GM20431 (cell line): ENCODE results near the gene FKRP.
"Not testable (repeated sequence)": the region's sequence is repeated elsewhere in the genome, so short reads cannot be mapped to it uniquely, and the experiment has no call there.

Experiments used
- in situ Hi-C: fragments of 300-500 bp; cut with MseI, MboI; formaldehyde crosslinking; loops from one replicate; pipeline ENCODE4 v1.15.0; 2020; ENCODE audit warnings: low sequenced_read_pairs; ENCODE audit not compliant: unreplicated experiment

The FKRP gene

GRCh38 chr19:46745521-46746280, at the start of gene FKRP:
Gene FKRP, plus strand, starts transcription at chr19:46746057. Its CDS starts 9,394 bp downstream, at chr19:46755451.
- in situ Hi-C loops: no loop called here

- in situ Hi-C loops: no loop called here
These were observed 49.0 kb upstream of the FKRP start for GRCh38 chr19:46696866-46697203.

- in situ Hi-C loops: no loop called here
These were observed 48.5 kb upstream of the FKRP start for GRCh38 chr19:46697204-46697960.

GRCh38 chr19:46698395-46699321, 47.2 kb upstream of the FKRP start:
- in situ Hi-C loops: no loop called here

- in situ Hi-C loops: no loop called here
These were observed 45.2 kb upstream of the FKRP start for GRCh38 chr19:46700704-46701103.

GRCh38 chr19:46704379-46705076, 41.3 kb upstream of the FKRP start:
- in situ Hi-C loops: no loop called here

- in situ Hi-C loops: no loop called here
These were observed 35.2 kb upstream of the FKRP start for GRCh38 chr19:46710687-46711086.

GRCh38 chr19:46712768-46713338, 33.0 kb upstream of the FKRP start:
- in situ Hi-C loops: not testable (repeated sequence)

GRCh38 chr19:46713781-46714443, 31.9 kb upstream of the FKRP start:
- in situ Hi-C loops: no loop called here

- in situ Hi-C loops: no loop called here
These were observed 31.3 kb upstream of the FKRP start for GRCh38 chr19:46714444-46715106.

GRCh38 chr19:46715620-46715974, 30.3 kb upstream of the FKRP start:
- in situ Hi-C loops: no loop called here

- in situ Hi-C loops: no loop called here
These were observed 29.7 kb upstream of the FKRP start for GRCh38 chr19:46715975-46716671.

- in situ Hi-C loops: no loop called here
These were observed 29.2 kb upstream of the FKRP start for GRCh38 chr19:46716672-46717033.

- in situ Hi-C loops: no loop called here
These were observed 28.7 kb upstream of the FKRP start, which contains the start of gene PRKD2 for GRCh38 chr19:46717034-46717715. Gene PRKD2, minus strand, starts transcription at chr19:46717114. Its CDS starts 744 bp downstream, at chr19:46716370.

- in situ Hi-C loops: no loop called here
These were observed 28.1 kb upstream of the FKRP start for GRCh38 chr19:46717716-46718143.

- in situ Hi-C loops: no loop called here
These were observed 27.5 kb upstream of the FKRP start for GRCh38 chr19:46718157-46718933.
